ENCODE results near the gene SCAPER.

The SCAPER gene, protein sequence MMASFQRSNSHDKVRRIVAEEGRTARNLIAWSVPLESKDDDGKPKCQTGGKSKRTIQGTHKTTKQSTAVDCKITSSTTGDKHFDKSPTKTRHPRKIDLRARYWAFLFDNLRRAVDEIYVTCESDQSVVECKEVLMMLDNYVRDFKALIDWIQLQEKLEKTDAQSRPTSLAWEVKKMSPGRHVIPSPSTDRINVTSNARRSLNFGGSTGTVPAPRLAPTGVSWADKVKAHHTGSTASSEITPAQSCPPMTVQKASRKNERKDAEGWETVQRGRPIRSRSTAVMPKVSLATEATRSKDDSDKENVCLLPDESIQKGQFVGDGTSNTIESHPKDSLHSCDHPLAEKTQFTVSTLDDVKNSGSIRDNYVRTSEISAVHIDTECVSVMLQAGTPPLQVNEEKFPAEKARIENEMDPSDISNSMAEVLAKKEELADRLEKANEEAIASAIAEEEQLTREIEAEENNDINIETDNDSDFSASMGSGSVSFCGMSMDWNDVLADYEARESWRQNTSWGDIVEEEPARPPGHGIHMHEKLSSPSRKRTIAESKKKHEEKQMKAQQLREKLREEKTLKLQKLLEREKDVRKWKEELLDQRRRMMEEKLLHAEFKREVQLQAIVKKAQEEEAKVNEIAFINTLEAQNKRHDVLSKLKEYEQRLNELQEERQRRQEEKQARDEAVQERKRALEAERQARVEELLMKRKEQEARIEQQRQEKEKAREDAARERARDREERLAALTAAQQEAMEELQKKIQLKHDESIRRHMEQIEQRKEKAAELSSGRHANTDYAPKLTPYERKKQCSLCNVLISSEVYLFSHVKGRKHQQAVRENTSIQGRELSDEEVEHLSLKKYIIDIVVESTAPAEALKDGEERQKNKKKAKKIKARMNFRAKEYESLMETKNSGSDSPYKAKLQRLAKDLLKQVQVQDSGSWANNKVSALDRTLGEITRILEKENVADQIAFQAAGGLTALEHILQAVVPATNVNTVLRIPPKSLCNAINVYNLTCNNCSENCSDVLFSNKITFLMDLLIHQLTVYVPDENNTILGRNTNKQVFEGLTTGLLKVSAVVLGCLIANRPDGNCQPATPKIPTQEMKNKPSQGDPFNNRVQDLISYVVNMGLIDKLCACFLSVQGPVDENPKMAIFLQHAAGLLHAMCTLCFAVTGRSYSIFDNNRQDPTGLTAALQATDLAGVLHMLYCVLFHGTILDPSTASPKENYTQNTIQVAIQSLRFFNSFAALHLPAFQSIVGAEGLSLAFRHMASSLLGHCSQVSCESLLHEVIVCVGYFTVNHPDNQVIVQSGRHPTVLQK (N-terminal part only)

DNA sequence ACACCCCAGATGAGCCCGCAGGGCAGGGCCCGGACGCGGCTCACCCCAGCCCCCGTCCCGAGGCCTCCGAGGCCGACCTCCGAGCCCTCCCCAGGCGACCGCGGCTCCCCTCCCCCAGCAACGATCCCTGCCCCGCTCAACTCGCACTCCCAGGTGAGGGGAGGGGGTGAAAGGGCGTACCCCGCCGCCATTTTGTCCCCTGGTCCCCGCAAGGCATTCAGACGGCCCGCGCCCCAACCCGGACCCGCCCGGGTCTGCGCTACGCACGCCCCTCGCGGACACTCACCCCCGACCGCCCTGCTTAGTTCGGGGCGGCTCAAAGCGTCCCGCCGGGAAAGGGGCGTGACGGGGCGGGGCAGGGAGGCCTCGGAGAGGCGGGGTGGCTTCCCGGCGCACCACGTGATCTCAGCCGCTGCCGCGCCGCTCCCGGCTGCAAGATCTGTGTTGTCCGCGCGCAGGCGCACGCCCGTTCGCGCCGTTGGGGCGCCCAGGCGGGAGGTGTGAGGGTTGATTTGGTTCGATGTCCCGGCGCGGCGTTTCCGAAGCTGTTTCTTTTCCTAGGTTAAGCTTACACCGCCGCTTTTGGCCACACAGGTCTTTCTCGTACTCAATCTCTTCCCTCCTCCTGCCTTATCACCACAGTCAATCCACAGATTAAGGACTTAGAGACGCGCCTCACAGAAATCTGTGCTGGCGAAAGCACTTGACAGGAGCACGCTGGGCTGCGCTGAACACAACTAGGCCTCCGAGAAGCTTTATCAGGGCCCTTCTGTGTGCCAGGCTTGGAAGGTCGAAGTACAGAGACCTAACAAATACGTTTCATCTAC lies at the start of gene SCAPER:
TSS of gene SCAPER (minus strand) at position 328 of the 827 bp plus-strand sequence. CDS start 21,523 bp downstream, outside the sequence.
- DNase-seq: peak; percentile 84 to 88

DNA sequence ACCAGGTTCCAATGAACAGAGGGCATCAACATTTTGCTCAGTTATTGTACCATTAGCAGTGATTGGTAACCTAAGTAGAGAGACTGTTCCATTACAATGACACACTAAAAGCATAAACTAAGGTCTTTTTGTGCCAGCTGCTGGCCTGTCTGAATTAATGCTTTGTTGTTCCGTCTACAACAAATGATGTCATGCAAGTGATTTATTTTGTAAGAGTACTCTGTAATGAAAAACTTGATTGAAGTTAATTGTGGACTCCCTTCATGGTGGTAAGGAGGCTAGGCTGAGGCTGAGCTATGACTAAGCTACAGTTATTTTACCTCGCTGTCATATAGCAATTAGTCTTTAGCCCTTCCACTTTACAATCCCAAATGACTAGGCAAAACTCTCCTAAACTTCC lies 49.6 kb upstream of the SCAPER start:
- no peak for DNase-seq

DNA sequence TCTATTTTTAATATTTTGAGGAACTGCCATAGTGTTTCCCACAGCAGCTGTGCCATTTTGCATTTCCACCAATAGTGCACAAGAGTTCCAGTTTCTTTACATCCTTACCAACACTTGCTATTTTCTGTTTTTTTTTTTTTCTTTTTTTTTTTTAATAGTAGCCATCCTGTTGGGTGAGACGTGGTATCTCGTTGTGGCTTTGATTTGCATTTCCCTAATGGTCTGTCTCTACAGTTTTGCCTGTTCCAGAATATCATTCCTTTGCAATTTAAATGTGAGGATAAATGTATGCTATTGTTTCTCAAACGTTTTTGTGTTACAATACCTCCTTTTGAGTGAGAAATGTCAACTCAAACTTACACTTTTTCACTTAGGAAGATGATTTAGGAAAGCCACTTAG lies 48.8 kb upstream of the SCAPER start:
- no peak for DNase-seq

DNA sequence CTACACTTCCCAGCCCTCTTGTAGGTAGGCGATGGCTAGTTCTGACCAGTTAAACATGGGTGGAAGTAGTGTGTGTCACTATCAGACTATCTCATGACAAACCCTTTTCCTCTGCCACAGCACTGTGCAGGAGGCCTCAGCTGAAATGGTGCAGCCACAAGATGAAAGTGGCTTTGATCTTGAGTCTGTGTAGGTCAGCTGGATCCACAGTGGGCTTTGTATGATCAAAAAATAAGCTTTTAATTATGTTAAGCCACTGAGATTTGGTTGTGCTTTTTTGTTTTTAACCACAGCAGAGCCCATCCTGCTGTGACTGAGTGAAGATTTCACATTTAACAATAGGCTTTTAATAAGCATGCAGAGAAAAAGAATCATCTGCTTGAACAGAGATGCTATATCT lies 46.1 kb upstream of the SCAPER start:
- DNase-seq: no peak

DNA sequence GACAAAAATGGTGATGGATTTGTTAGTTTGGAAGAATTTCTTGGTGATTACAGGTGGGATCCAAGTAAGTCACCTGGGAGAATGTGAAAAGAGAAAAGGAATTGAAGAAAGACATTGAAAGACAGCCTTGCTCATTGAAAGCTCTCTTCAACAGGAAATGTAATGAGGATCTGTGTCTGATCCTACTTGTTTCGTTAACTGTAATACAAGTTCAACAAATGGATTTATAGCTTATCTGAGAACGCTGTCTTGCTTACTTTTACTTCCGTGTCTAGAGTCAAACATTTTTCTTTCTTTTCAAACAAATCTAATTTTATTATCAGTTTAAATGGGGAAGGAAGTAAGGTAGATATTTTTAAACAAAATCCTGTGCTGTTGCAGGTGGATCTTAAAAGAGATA lies 42.3 kb upstream of the SCAPER start:
- no peak for DNase-seq

DNA sequence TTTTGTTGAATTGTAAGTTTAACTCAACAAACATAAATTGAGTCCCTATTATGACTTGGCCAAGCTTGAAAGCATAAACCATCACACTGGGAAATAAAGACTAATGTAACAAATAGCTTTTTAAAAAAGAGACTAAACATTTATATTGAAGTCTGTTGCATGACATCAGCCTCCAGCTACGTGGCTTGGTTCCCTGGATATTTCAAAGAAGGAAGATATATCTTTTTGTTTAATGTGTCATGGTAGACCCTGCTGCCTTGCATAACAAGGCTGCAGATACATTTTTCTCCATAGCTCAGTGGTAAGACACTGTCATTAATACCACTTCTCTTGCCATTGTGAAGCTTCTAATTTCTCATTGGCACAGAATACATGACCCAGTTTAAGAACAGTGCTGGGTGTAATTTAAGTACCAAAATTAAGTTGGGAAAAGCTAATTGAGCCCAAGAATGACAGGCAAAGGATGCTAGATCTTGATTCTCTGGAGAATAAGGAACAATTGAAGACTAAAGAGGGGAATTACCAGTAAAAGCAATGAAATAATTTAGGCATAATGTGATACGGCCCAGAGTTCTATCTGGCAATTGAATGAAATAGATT lies 40.5 kb upstream of the SCAPER start:
- no peak for DNase-seq

DNA sequence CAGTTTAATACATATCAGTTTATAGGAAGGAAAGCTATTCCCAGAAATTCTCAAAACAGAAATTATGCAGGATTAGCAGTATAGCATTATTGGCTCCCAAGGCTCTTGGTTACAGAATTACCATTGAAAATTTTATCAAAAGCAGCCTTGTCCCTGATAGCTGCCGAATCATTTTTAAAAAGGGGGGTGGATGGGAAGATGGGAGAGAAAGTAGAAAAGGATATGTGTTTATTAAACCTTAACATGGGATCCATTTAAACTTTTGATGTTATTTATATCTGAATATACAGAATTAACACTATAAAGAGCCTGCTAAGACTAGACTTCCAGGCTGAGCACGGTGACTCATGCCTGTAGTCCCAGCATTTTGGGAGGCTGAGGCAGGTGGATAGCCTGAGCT lies 37.2 kb upstream of the SCAPER start:
- no peak for DNase-seq

DNA sequence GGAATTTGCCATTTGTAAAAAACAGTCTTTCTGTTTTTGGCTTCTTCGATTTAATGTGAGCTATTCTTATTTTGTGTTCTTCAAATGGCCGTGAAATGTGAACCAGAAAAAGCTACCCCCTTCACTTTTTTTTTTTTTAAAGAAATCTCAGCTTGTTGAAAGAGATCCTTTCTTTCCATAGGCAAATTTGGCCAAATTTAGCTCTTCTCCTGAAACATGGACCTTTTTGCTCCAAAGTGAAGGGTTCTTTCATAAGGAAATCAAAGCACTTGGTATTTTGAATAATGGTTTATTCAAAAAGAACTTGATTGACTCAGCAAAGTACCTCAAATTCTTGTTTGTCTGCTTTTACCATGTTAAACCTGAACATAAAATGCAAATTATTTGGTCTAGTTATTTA lies 36.5 kb upstream of the SCAPER start:
- no peak for DNase-seq

DNA sequence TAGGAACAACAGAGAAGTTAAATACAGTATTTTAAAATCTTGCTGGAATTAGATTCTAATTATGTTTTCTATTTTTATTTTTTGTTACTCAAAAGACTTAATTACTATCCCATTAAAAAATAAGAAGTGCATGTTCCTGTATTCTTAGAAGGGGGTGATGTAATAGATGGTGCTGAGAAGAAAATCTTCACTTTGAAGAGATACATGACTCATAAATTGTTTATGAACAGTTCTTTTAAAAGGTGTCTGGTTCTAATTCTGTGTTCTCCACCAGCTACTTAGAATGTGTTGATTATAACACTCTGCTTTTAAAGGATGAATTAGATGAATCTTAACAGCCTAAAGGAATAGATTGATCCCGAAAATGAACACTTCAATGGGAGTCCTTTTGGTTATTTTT lies 34.6 kb upstream of the SCAPER start:
- peak; percentile 15 to 31 for DNase-seq

DNA sequence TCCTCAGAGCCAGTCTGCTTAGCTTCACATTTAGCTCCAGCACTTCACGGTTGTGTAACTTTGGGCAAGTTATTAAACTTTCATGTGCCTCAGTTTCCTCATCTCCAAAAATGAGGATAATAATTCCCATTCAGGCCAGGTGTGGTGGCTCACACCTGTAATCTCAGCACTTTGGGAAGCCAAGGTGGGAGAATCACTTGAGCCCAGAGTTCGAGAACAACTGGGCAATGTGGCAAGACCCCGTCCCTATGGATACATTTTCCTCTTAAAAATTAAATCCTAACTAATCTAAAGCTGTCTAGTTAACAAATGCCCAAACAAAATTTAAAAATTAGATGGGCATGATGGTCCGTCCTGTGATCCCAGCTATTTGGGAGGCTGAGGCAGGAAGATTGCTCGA lies 33.6 kb upstream of the SCAPER start:
- no peak for DNase-seq

DNA sequence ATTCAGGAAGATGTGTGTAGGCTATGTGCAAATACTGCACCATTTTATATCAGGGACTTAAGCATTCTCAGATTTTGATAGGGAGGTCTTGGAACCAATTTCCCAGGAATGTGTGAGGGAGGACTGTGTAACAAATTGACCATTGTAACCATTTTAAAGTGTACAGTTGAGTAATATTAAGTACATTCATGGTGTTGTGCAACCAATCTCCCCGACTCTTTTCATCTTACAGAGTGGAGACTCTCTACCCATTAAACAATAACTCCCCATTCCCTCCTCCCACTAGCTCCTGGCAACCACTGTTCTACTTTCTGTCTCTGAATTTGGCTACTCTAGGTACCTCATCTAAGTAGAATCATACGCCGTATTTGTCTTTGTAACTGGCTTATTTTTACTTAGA lies 31.5 kb upstream of the SCAPER start:
- no peak for DNase-seq

DNA sequence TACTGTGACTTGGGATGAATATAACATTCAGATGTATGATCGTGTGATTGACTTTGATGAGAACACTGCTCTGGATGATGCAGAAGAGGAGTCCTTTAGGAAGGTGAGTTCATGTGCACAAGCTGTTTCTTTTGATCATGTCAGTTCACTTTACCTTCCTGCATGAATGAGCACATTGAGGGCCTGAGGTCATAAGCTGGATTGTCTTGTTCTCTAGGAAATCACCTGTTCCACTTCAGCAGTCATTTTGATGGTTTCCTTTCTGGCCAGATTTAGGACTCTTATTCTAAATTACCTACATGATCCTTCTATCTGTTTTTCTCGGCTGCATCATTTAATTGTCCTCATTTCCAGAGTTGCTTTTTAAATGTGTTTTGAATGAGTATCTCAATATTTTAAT lies 30.5 kb upstream of the SCAPER start:
- DNase-seq: no peak

DNA sequence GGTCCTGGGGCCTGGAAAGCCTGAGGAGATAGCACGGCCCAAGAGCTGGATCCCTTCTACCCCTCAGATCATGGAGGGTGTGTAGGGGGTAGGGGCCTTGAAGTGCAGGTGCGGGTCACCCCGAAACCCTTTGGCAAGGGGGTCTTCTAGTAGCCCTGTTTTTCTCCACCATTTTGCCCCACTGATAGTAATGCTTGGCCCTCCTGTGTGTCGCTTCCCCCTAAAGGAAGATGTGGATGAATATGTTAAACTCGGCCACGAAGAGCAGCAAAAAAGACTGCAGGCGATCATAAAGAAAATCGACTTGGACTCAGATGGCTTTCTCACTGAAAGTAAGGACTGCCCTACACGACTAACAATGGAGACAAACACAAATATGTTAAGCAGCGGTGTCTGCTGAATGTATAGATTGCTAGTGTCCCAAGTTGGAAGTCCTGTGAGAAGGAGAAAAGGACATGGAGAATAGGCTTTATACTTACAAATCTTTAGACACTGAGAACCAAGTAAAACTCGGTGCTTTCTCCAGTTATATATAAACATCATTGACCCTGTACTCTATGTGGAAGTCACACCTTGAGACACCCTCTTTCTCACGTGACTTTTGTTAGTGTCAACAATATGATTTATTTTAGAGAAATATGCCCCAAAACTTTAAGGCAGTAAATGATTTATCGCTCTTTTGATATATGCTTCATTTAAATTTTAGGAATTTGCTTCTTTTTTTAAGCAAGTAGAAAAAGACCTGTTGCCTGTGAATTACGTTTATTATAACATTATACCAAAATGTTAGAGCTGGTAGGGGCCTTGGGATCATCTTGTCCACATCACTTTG lies 27.2 kb upstream of the SCAPER start:
- no peak for DNase-seq

DNA sequence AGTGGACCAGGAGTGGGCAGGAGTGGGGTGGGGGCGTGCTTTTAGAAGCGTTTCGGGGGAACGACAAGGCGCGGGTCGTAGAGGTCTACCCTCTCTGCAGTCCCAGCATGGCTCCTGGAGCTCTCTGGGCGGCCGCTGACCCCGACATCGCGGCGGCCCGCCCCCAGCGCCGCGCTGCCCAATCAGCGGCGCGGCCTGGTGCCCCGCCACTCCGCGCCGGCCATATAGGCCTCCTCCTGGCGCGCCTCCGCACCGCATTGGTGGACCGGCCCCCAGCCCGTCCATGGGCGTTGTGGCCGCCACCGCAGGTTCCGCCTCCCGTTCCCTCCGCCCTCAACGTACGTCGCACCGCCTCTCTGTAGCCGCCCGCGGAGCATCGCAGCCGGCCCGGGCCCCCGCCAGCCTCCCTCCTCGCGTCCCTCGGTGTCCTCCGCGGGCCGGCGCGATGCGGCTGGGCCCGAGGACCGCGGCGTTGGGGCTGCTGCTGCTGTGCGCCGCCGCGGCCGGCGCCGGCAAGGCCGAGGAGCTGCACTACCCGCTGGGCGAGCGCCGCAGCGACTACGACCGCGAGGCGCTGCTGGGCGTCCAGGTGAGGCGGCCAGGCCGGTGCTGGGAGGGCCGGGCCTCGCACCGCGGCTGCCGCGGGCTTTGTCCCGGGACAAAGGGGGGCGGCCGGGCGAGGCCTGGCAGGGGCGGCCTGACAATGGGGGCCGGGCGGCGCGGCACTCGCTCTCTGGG lies 26.4 kb upstream of the SCAPER start, which contains the start of gene RCN2:
TSS of gene RCN2 (plus strand) at position 353 of the 738 bp plus-strand sequence. CDS start at position 446, 93 bp downstream.
- DNase-seq: peak; percentile 90 to 91

DNA sequence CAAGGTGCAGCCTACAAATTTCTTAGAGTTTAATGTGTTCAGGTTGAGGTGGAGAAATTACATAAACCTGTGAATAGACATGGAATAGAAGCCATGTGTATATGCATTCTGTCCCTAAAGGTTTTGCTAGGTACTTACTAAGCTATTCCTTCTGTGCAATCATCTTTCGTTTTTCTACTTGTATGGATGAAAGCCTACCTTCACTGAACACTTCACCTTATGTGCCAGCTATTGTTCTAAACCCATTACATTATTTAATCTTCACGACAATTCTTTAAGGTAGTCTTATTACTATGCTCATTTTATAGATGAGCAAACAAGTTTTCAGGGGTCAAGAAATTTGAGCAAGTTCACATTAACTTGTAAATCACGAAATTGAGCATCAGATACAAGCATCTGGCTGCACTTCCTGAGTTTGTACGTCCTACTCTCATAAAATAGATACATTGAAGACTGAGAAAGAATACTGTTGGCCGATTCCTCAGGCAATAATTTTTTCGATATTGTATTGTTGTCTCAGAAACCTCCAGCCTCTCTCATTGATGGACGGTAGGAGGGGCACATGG lies 25.8 kb upstream of the SCAPER start:
- no peak for DNase-seq

DNA sequence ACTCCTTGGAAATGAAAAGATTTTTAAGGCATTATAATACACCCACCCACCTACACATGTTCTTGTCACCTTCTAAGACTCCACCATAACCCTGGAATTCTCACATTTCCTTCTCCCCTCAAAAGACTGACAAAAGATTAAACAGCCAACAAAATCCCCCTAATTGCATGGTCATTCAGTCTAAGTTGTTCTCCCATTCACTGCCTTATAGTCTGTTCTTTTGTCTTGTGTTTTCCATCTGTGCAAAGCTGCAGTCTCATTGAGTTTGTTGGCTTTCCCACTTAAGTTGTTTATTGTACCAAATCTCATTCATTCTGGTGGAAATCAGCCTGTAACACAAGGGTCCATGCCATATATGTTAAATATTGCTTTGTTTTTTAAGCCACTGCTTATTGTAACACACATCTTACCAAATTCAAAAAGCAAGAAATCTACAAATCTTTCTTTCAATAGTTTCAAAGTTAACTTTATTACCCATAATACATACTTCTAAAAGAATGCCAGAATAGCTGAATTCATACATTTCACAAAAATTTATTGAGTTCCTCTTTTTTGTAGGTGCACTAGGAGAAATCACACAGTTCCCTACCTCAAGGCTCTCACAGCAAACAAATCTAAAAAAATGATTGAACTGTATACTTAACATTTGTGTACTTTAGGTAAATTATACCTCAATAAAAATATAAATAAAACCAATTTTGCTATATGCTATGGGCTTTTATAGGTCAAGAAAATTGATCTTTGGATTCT lies 24.0 kb upstream of the SCAPER start:
- no peak for DNase-seq

DNA sequence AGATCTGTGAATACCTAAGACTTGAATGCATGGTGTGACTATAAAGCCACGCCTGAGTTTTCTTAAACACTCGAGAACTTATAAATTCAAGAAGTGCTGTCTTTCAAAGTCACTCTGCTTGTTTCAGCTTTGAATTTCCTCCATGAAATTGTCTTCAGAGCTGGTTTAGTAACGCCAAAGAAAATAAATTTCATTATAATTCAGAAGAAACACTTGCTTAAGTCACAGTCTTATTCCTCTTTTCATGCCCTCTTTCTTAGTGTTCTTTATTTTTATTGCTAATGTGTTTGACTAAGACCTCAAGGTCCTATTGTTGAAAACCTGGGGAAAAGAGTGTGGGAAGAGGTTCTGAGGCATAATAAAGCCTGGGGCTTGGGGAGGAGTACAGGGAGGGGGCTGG lies 23.1 kb upstream of the SCAPER start:
- DNase-seq: no peak

DNA sequence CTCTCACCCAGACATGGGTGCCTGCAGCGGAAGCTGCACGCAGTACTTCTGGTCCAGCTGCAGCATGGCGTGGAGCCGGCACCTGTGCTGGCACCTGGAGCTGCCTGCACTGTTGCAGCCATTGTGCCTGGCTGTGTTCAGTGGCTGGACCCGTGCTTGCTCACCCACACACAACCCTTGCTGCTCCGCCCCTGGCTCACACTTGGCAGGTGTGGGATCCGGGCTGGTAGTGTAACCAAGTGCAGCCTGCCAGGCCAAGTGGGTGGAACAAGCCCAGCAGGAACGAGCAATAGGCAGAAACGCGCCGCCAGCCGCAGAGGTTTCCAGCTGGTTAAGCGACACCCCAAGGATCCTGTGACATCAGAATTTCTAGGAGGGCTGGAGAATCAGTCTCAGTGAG lies 11.2 kb upstream of the SCAPER start:
- DNase-seq: no peak

DNA sequence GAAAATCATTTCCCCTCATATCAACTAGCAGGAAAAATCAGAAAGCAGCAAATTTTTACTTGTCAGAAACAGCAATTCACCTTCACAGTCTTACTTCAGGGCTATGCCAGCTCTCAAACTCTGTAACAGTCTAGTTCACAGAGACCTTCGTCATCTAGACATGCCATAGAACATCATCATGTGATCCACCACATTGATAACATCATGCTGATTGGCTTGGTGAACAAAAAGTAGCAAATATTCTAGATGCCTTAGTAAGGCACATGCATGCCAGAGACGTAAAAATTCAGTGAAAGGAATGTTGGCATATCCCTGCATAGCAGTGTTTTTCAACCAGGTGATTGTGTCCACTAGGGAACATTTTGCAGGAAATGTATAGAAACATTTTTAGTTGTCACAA lies 8.6 kb upstream of the SCAPER start:
- no peak for DNase-seq
